Omental fat pad (tissue), 4 donors: Measurements from ENCODE around the gene ODAPH. TPM values are rescaled to one million over a fixed set of nuclear protein-coding genes. Genes with fewer than 3 reads are reported as not detected.
A peak's percentile ranks its signal among the peaks of the same experiment; 100 is the strongest.
"Not testable (repeated sequence)": the region's sequence is repeated elsewhere in the genome, so short reads cannot be mapped to it uniquely, and the experiment has no call there.

Source experiments
- ATAC-seq: fragments of 150-250 bp; one replicate; pipeline ENCODE4 v1.9.1; 2016; ENCODE audit warnings: mild to moderate bottlenecking, moderate library complexity; ENCODE audit not compliant: low FRiP score
- DNase-seq: peaks from one replicate; pipeline ENCODE4 v3.0.0-alpha.2; 2019; ENCODE audit warnings: low spot score
- total RNA-seq, 4 donors: library from RNA; depleted of rRNA; stranded (reverse); fragments of >200 nt; gene quantifications; one replicate each; pipeline ENCODE4 v1.1.0, GENCODE V29; 2016
- TF ChIP-seq, protein P1 (sequence below), 3 donors: fragments of 450-650 bp; IDR thresholded peaks; one replicate each; pipeline ENCODE4 v1.5.1; 2016 to 2017; ENCODE audit warnings: antibody characterized with exemption in 3 of 3, mild to moderate bottlenecking in 3 of 3, moderate library complexity in 2 of 3

Gene ODAPH
- total RNA-seq, 4 donors from 2014 or later, result not detected

DNA sequence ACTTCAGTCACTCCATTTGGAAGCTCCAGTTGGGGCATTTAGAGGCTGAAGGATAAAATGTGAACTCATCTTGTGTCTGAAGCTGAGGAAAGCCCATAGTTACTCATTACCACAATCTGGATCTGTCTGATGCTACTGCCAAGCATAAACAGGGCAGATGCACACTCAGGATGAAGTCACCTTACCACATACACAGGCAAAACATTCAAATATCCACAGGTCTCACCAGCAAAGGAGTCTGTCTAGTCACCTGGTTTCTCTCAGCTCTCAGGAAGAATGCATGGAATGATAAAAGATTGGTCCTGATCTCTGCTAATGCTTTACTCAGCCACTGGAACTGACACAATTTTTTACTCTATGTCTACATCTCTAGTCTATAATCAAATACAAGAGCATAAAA, 13.0 kb upstream of the ODAPH start:
- ATAC-seq, result no peak
- DNase-seq, result no peak
- TF ChIP-seq, protein P1, sequence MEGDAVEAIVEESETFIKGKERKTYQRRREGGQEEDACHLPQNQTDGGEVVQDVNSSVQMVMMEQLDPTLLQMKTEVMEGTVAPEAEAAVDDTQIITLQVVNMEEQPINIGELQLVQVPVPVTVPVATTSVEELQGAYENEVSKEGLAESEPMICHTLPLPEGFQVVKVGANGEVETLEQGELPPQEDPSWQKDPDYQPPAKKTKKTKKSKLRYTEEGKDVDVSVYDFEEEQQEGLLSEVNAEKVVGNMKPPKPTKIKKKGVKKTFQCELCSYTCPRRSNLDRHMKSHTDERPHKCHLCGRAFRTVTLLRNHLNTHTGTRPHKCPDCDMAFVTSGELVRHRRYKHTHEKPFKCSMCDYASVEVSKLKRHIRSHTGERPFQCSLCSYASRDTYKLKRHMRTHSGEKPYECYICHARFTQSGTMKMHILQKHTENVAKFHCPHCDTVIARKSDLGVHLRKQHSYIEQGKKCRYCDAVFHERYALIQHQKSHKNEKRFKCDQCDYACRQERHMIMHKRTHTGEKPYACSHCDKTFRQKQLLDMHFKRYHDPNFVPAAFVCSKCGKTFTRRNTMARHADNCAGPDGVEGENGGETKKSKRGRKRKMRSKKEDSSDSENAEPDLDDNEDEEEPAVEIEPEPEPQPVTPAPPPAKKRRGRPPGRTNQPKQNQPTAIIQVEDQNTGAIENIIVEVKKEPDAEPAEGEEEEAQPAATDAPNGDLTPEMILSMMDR (IDR thresholded peaks at IDR 0.05), result no peak

DNA sequence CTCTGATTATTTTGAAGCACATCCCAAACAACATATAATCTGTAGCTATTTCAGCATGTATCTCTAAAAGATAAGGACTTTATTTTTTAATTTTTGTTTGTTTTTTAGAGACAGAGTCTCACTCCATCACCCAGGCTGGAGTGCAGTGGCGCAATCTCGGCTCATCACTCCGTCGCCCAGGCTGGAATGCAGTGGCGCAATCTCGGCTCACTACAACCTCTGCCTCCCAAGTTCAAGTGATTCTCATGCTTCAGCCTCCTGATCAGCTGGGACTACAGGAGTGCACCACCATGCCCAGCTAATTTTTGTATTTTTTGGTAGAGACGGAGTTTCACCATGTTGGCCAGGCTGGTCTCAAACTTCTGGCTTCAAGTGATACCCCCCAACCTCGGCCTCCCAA, 11.6 kb upstream of the ODAPH start:
- DNase-seq, result not testable (repeated sequence)

DNA sequence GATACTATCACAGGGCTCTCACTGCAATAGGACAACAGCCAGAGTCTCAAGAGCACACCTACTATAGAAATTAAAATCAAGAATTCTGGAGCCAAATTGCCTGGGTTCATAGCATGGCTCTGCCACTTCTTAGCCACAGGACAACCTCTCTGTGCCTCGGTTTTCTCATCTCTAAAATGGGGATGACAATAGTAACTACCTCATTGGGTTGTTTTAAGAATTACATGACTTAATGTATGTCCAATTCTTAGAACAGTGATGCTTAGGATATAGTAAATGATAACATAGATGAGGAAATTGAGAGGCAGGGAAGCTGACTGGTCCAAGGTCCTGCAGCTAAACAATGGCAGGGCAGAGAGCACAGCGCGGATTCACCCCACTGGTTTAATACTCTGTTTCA, 11.0 kb upstream of the ODAPH start:
- ATAC-seq, result no peak
- TF ChIP-seq, protein P1 (IDR thresholded peaks at IDR 0.05), result no peak
- DNase-seq, result no peak

More for the DNA sequence above, 11.6 kb upstream of the ODAPH start:
- ATAC-seq, result not testable (repeated sequence)

DNA sequence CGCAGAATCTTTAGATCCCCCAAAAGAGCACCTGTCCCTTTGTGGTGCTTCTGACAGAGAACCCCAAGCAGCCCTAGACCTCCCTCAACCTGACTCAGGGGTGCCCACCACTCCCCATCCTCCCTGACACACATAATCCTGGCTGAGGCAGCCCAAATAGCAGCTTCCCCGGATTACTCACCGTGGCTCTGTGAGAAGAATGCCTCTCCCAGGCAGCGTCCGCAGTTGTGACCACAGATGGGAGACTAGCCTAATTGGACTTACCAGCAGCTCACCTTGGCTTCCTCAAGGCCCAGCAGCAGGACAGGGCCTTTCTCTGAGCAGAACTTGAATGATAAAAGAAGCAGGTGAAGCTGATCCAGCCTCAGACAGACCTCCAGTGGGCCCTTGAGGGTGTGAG, 10.3 kb upstream of the ODAPH start:
- no peak for DNase-seq

DNA sequence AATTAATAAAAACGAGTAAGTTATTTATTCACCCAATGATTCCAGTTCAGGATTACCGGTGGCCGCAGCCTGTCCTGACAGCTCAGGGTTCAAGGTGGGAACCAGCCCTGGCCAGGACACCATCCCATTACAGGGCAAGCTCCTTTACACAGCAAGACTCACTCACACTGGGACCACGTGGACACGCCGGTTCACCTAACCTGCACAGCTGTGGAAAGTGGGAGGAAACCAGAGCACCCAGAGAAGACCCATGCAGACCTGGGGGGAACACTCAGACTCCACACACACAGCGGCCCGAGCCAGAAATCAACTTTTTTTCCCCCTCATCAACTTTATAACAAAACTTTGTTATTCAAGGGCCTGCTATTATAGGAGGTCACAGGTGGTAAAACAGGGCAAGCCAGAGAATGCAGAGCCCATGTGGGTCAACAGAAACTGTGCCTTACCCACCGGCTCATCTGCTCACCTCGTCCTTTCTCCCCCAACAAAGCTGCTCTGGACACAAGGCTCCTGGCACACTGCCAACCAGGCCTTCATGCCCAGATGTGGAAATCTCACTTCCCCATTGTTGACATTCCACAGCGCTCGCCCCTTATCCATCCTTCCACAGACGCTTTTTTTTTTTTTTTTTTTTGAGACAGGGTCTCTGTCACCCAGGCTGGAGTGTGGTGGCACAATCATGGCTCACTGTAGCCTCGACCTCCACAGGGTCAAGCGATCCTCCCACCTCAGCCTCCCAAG, 8.0 kb upstream of the ODAPH start:
- ATAC-seq, result no peak
- peak; percentile 44 for DNase-seq
- TF ChIP-seq, protein P1 (IDR thresholded peaks at IDR 0.05), result no peak

More for the DNA sequence above, 10.3 kb upstream of the ODAPH start:
- TF ChIP-seq, protein P1 (IDR thresholded peaks at IDR 0.05), result no peak
- no peak for ATAC-seq

DNA sequence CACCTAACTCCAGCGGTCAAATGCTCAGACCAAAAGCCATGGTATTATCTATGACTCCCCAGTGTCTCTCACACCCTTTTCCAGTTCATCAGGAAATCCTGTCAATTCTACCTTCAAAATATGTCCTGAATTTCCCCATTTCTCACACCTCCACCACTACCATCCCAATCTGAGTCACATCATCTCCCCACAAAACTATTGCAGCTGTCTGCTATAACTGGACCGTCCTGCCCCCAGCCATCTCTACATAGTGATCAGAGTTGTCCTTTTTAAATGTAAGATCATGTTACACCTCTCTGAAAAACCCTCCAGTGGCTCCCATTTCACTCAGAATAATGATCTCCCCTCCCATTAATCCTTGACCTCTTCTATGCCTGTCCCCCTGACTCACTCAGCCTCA, 6.8 kb upstream of the ODAPH start:
- DNase-seq (no peak), ATAC-seq (no peak)
- TF ChIP-seq, protein P1 (IDR thresholded peaks at IDR 0.05), result no peak

DNA sequence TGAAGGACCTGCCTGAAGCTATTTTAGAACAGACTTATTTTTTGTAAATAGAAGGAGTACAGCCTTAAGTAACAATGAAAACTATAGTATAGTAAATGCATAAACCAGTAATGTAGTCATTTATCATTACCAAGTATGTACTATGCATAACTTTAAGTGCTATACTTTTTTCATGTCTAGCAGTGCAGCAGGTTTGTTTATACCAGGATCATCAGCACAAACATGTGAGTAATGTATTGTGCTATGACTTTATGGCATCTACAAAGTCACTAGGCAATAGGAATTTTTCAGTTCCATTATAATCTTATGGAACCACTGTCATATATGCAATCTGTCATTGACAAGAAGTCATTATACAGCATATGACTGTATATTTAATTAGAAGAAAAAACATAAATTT, 3.4 kb upstream of the ODAPH start:
- TF ChIP-seq, protein P1 (IDR thresholded peaks at IDR 0.05), result no peak
- no peak for DNase-seq
- no peak for ATAC-seq
